ENCODE data around the gene GRIN2A. TPM values are rescaled to one million over a fixed set of nuclear protein-coding genes. Genes with fewer than 3 reads are reported as not detected.

GRIN2A gene
- total and polyA plus RNA-seq, 2 of the 8 experiments (the other 6 are each of a cell fraction or from before 2014, with no cell fraction given) = 0.18 to 1.8 TPM

- TF ChIP-seq NRF1 (IDR thresholded peaks at IDR 0.05; ENCODE audit: low read depth, low read length) (no peak), EGR1 (IDR thresholded peaks at IDR 0.05; ENCODE audit: borderline replicate concordance, low read depth, low read length) (no peak), SP2 (IDR thresholded peaks at IDR 0.05; ENCODE audit: low read length) (no peak), GABPA (IDR thresholded peaks at IDR 0.05; ENCODE audit: borderline replicate concordance, insufficient read depth, low read length) (no peak), KDM5A (IDR thresholded peaks at IDR 0.05; ENCODE audit: low read length) (no peak), CBX5 (IDR thresholded peaks at IDR 0.05; ENCODE audit: low read depth, low read length) (no peak), MAX (IDR thresholded peaks at IDR 0.05) (peak; percentile 15; the same call in 1 of the 2 replicates), RBBP5 (IDR thresholded peaks at IDR 0.05; ENCODE audit: borderline replicate concordance, low read depth, low read length) (no peak), RAD21 (IDR thresholded peaks at IDR 0.05 in 1 of 2, conservative IDR thresholded peaks at IDR 0.05 in 1 of 2; ENCODE audit: low read depth in 2 of 2, low read length in 2 of 2) (peak; percentile 73 to 81), TEAD4 (IDR thresholded peaks at IDR 0.05; ENCODE audit: low read depth, low read length) (no peak), FOSL1 (IDR thresholded peaks at IDR 0.05; ENCODE audit: insufficient read depth, low read depth, low read length) (no peak), YY1 (IDR thresholded peaks at IDR 0.05; ENCODE audit: low read depth, low read length) (no peak), POLR2AphosphoS5 (IDR thresholded peaks at IDR 0.05; ENCODE audit: low read depth, low read length) (no peak), HDAC2 (IDR thresholded peaks at IDR 0.05; ENCODE audit: borderline replicate concordance in 1 of 2, low read depth in 2 of 2, low read length in 2 of 2) (no peak), CBX8 (IDR thresholded peaks at IDR 0.05; ENCODE audit: borderline replicate concordance, low read depth, low read length) (no peak), JUN (IDR thresholded peaks at IDR 0.05; ENCODE audit: low read depth, low read length) (0 out of 2 replicates have a peak, but pooled peaks have one; percentile 41), EZH2 (IDR thresholded peaks at IDR 0.05; ENCODE audit: low read depth, low read length, severe bottlenecking) (no peak), POLR2A (IDR thresholded peaks at IDR 0.05; ENCODE audit: control extremely low read depth in 1 of 2, low read depth in 2 of 2, low read length in 2 of 2) (no peak), PHF8 (conservative IDR thresholded peaks at IDR 0.05; ENCODE audit: low read depth, low read length) (no peak), TAF1 (IDR thresholded peaks at IDR 0.05; ENCODE audit: low read depth, low read length) (no peak), RNF2 (IDR thresholded peaks at IDR 0.05; ENCODE audit: borderline replicate concordance, low read depth, low read length, missing control alignments, poor library complexity, severe bottlenecking) (no peak), ZNF274 (IDR thresholded peaks at IDR 0.05; ENCODE audit: borderline replicate concordance, extremely low read depth, low read length) (no peak), SIRT6 (IDR thresholded peaks at IDR 0.05; ENCODE audit: low read length) (no peak), HDAC6 (IDR thresholded peaks at IDR 0.05; ENCODE audit: low read depth, low read length) (no peak)
Observed at GRCh38 chr16:10078541-10078949, 103.7 kb downstream of the GRIN2A start (continued).
